HepG2 (cell line): ENCODE results near the gene SEC14L2. TPM values are rescaled to one million over a fixed set of nuclear protein-coding genes. Genes with fewer than 3 reads are reported as not detected.

Source experiments
- AGO1 ChIP-seq: fragments of 200-400 bp; formaldehyde crosslinking; IDR thresholded peaks from 2 replicates; pipeline ENCODE4 v1.6.1; 2017; ENCODE audit warnings: mild to moderate bottlenecking, low read depth, low read length, moderate library complexity; ENCODE audit not compliant: poor library complexity, severe bottlenecking
- AKAP8 ChIP-seq: sonication (generic); formaldehyde crosslinking; IDR thresholded peaks from 2 replicates; pipeline ENCODE4 v1.5.1; 2020; ENCODE audit warnings: mild to moderate bottlenecking, missing genetic modification reagents
- HIC2 ChIP-seq: sonication (generic); formaldehyde crosslinking; IDR thresholded peaks from 2 replicates; pipeline ENCODE4 v1.9.0; 2022; ENCODE audit warnings: low read depth, missing genetic modification reagents
- HIVEP1 ChIP-seq: sonication (generic); formaldehyde crosslinking; IDR thresholded peaks from 2 replicates; pipeline ENCODE4 v1.4.0; 2020; ENCODE audit warnings: mild to moderate bottlenecking, missing genetic modification reagents
- JUNB ChIP-seq: sonication (generic); formaldehyde crosslinking; IDR thresholded peaks from 2 replicates; pipeline ENCODE4 v1.8.0; 2022; ENCODE audit warnings: missing genetic modification reagents, mild to moderate bottlenecking, borderline replicate concordance
- MZF1 ChIP-seq: sonication (generic); formaldehyde crosslinking; IDR thresholded peaks from 2 replicates; pipeline ENCODE4 v1.8.1; 2023; ENCODE audit warnings: mild to moderate bottlenecking, missing genetic modification reagents, borderline replicate concordance
- PHB2 ChIP-seq: fragments of 450-650 bp; IDR thresholded peaks from 2 replicates; pipeline ENCODE4 v1.6.1; 2018; ENCODE audit not compliant: partially characterized antibody
- POLR2AphosphoS5 ChIP-seq: IDR thresholded peaks from 2 replicates; pipeline ENCODE4 v1.6.1; 2012; ENCODE audit warnings: low read depth, low read length
- RBFOX2 ChIP-seq: fragments of 200-400 bp; formaldehyde crosslinking; IDR thresholded peaks from 2 replicates; pipeline ENCODE4 v1.6.1; 2017; ENCODE audit warnings: low read depth, mild to moderate bottlenecking, low read length
- TBX2 ChIP-seq: sonication (generic); formaldehyde crosslinking; IDR thresholded peaks from 2 replicates; pipeline ENCODE4 v1.5.0; 2020; ENCODE audit warnings: missing genetic modification reagents, mild to moderate bottlenecking, borderline replicate concordance
- ZMAT3 ChIP-seq: sonication (generic); formaldehyde crosslinking; conservative IDR thresholded peaks from 2 replicates; pipeline ENCODE4 v1.7.0; 2021; ENCODE audit warnings: missing genetic modification reagents
- ZNF280B ChIP-seq: sonication (generic); formaldehyde crosslinking; IDR thresholded peaks from 2 replicates; pipeline ENCODE4 v1.5.0; 2020; ENCODE audit warnings: missing genetic modification reagents, mild to moderate bottlenecking, borderline replicate concordance
- ZNF484 ChIP-seq: sonication (generic); formaldehyde crosslinking; IDR thresholded peaks from 2 replicates; pipeline ENCODE4 v1.5.1; 2020; ENCODE audit warnings: mild to moderate bottlenecking, low read depth, missing genetic modification reagents, borderline replicate concordance
- ZNF607 ChIP-seq: sonication (generic); formaldehyde crosslinking; IDR thresholded peaks from 2 replicates; pipeline ENCODE4 v1.5.1; 2020; ENCODE audit warnings: missing genetic modification reagents, mild to moderate bottlenecking, borderline replicate concordance
- polyA plus RNA-seq, 8 experiments: library from polyadenylated mRNA; depleted of rRNA in 3 of 8; stranded (reverse) in 7 of 8; unstranded in 1 of 8; fragments of >200 nt; fragmentation: Illumina TruSeq in 4 of 8; extraction: Trizol in 4 of 8; gene quantifications; 2 replicates each; pipeline versions ENCODE4 v1.2.1 to v1.2.3, GENCODE V29; 2011 to 2016; ENCODE audit warnings: low read depth in 4 of 8, missing spikeins in 1 of 8, mixed read lengths in 1 of 8; ENCODE audit not compliant: insufficient read depth in 1 of 8
- total RNA-seq, 5 experiments: library from RNA; depleted of rRNA; stranded (reverse); fragments of >200 nt; fragmentation: Illumina TruSeq; extraction: Trizol; gene quantifications; 2 replicates each; pipeline ENCODE4 v1.2.3, GENCODE V29; 2016; ENCODE audit warnings: low read depth in 1 of 5
- TF ChIP-seq, protein P1 (sequence below): sonication (generic); formaldehyde crosslinking; IDR thresholded peaks from 2 replicates; pipeline ENCODE4 v1.9.0; 2022; ENCODE audit warnings: missing genetic modification reagents, mild to moderate bottlenecking, borderline replicate concordance
- TF ChIP-seq, protein P2 (sequence below): sonication (generic); formaldehyde crosslinking; IDR thresholded peaks from 2 replicates; pipeline ENCODE4 v1.5.0; 2020; ENCODE audit warnings: mild to moderate bottlenecking, missing genetic modification reagents, borderline replicate concordance

The SEC14L2 gene
- total and polyA plus RNA-seq, 2 of the 13 experiments (the other 11 are each of a cell fraction or from before 2014, with no cell fraction given) = 4.1 to 5.1 TPM

GRCh38 chr22:30396871-30397655 lies at the start of gene SEC14L2 (continued):
- TF ChIP-seq HIC2 = peak; percentile 33; the same call in 1 of the 2 replicates
- peak; percentile 47; the same call in 1 of the 2 replicates for TF ChIP-seq POLR2AphosphoS5
- no peak for TF ChIP-seq PHB2
- peak; percentile 55; the same call in 1 of the 2 replicates for TF ChIP-seq ZNF280B
- peak; percentile 70; the same call in 1 of the 2 replicates for TF ChIP-seq MZF1 (CRISPR knock-in tag)
- TF ChIP-seq RBFOX2 = peak; percentile 75
- TF ChIP-seq AKAP8 = peak; percentile 51
- 0 out of 2 replicates have a peak, but pooled peaks have one; percentile 58 for TF ChIP-seq TBX2 (CRISPR knock-in tag)
- TF ChIP-seq, protein P1, sequence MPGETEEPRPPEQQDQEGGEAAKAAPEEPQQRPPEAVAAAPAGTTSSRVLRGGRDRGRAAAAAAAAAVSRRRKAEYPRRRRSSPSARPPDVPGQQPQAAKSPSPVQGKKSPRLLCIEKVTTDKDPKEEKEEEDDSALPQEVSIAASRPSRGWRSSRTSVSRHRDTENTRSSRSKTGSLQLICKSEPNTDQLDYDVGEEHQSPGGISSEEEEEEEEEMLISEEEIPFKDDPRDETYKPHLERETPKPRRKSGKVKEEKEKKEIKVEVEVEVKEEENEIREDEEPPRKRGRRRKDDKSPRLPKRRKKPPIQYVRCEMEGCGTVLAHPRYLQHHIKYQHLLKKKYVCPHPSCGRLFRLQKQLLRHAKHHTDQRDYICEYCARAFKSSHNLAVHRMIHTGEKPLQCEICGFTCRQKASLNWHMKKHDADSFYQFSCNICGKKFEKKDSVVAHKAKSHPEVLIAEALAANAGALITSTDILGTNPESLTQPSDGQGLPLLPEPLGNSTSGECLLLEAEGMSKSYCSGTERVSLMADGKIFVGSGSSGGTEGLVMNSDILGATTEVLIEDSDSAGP (CRISPR knock-in tag) = peak; percentile 99
- TF ChIP-seq ZMAT3 (CRISPR knock-in tag) = 0 out of 2 replicates have a peak, but pooled peaks have one; percentile 29
- no peak for TF ChIP-seq JUNB
- peak; percentile 98 for TF ChIP-seq AGO1
- no peak for TF ChIP-seq ZNF484 (CRISPR knock-in tag)
- TF ChIP-seq, protein P2, sequence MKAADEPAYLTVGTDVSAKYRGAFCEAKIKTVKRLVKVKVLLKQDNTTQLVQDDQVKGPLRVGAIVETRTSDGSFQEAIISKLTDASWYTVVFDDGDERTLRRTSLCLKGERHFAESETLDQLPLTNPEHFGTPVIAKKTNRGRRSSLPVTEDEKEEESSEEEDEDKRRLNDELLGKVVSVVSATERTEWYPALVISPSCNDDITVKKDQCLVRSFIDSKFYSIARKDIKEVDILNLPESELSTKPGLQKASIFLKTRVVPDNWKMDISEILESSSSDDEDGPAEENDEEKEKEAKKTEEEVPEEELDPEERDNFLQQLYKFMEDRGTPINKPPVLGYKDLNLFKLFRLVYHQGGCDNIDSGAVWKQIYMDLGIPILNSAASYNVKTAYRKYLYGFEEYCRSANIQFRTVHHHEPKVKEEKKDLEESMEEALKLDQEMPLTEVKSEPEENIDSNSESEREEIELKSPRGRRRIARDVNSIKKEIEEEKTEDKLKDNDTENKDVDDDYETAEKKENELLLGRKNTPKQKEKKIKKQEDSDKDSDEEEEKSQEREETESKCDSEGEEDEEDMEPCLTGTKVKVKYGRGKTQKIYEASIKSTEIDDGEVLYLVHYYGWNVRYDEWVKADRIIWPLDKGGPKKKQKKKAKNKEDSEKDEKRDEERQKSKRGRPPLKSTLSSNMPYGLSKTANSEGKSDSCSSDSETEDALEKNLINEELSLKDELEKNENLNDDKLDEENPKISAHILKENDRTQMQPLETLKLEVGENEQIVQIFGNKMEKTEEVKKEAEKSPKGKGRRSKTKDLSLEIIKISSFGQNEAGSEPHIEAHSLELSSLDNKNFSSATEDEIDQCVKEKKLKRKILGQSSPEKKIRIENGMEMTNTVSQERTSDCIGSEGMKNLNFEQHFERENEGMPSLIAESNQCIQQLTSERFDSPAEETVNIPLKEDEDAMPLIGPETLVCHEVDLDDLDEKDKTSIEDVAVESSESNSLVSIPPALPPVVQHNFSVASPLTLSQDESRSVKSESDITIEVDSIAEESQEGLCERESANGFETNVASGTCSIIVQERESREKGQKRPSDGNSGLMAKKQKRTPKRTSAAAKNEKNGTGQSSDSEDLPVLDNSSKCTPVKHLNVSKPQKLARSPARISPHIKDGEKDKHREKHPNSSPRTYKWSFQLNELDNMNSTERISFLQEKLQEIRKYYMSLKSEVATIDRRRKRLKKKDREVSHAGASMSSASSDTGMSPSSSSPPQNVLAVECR = peak; percentile 22; the same call in 1 of the 2 replicates
- peak; percentile 62; the same call in 1 of the 2 replicates for TF ChIP-seq ZNF607
- 0 out of 2 replicates have a peak, but pooled peaks have one; percentile 35 for TF ChIP-seq HIVEP1
